Measurements from ENCODE around the gene LPIN1. TPM values are rescaled to one million over a fixed set of nuclear protein-coding genes. Genes with fewer than 3 reads are reported as not detected.
A peak's percentile ranks its signal among the peaks of the same experiment; 100 is the strongest.

The LPIN1 gene
- total and polyA plus RNA-seq, 2 of the 8 experiments (the other 6 are each of a cell fraction or from before 2014, with no cell fraction given): 4.3 to 9.8 TPM

GRCh38 chr2:11746807-11747459 is 501 bp downstream of the LPIN1 start (continued):
- TF ChIP-seq CEBPB (IDR thresholded peaks at IDR 0.05; ENCODE audit: low read depth, low read length) (no peak), KDM4A (IDR thresholded peaks at IDR 0.05; ENCODE audit: low read depth, low read length, severe bottlenecking) (peak; percentile 31), SIN3A (conservative IDR thresholded peaks at IDR 0.05 in 1 of 2, IDR thresholded peaks at IDR 0.05 in 1 of 2; ENCODE audit: low read depth in 1 of 2, low read length in 2 of 2) (peak in 1 of 2 experiments; percentile 23; a peak in 2 of 4 replicates), SAP30 (IDR thresholded peaks at IDR 0.05; ENCODE audit: insufficient read depth, insufficient replicate concordance, low read length) (no peak), TBP (IDR thresholded peaks at IDR 0.05; ENCODE audit: low read depth, low read length) (no peak)

All from H1 (cell line).